CD8-positive, alpha-beta memory T cell (primary cell): ENCODE results near the gene KRTAP1-1. TPM values are rescaled to one million over a fixed set of nuclear protein-coding genes. Genes with fewer than 3 reads are reported as not detected.
"Not testable (repeated sequence)": the region's sequence is repeated elsewhere in the genome, so short reads cannot be mapped to it uniquely, and the experiment has no call there.

Experiments
- CTCF ChIA-PET: fragments of 350-600 bp; sonication (Branson Sonifier 250); formaldehyde crosslinking; loops from one replicate; lab custom pipeline; 2021; ENCODE audit warnings: antibody characterized with exemption; lab: Charles Lee
- POLR2A ChIA-PET: fragments of 350-600 bp; sonication (Branson Sonifier 250); formaldehyde crosslinking; loops from one replicate; lab custom pipeline; 2021; ENCODE audit warnings: antibody characterized with exemption; lab: Charles Lee
- DNase-seq, 5 donors: peaks; one replicate each; pipeline versions ENCODE4 v3.0.0 to v3.0.0-alpha.2; 2020 to 2022; ENCODE audit warnings: mixed read lengths in 1 of 5
- H3K27ac ChIP-seq: one replicate; pipeline ENCODE4 v1.7.0; 2013; ENCODE audit warnings: low read depth, mild to moderate bottlenecking, low read length, moderate library complexity
- H3K27me3 ChIP-seq: 2 replicates; pipeline ENCODE4 v1.7.0; 2013; ENCODE audit warnings: low read length, mild to moderate bottlenecking; ENCODE audit not compliant: insufficient read depth, poor library complexity, severe bottlenecking
- H3K36me3 ChIP-seq: 2 replicates; pipeline ENCODE4 v1.7.0; 2013; ENCODE audit warnings: mild to moderate bottlenecking, low read length, moderate library complexity; ENCODE audit not compliant: insufficient read depth
- H3K4me1 ChIP-seq: 2 replicates; pipeline ENCODE4 v1.7.0; 2013; ENCODE audit warnings: mild to moderate bottlenecking, low read length, moderate library complexity; ENCODE audit not compliant: insufficient read depth
- H3K4me3 ChIP-seq: 2 replicates; pipeline ENCODE4 v1.7.0; 2013; ENCODE audit warnings: mild to moderate bottlenecking, low read length
- H3K9me3 ChIP-seq: 2 replicates; pipeline ENCODE4 v1.7.0; 2013; ENCODE audit warnings: mild to moderate bottlenecking, low read length
- H3K27ac Mint-ChIP-seq, 8 donors: one replicate each; pipeline ENCODE4 v1.8.0; 2020 to 2021; ENCODE audit warnings: mixed read lengths in 8 of 8, mild to moderate bottlenecking in 6 of 8, inconsistent platforms in 3 of 8, moderate library complexity in 3 of 8
- H3K27me3 Mint-ChIP-seq, 2 donors: one replicate each; pipeline ENCODE4 v1.8.0; 2020 to 2021; ENCODE audit warnings: mixed read lengths in 2 of 2, mild to moderate bottlenecking in 1 of 2, moderate library complexity in 1 of 2
- H3K36me3 Mint-ChIP-seq, 3 donors: one replicate each; pipeline ENCODE4 v1.8.0; 2020 to 2021; ENCODE audit warnings: mixed read lengths in 3 of 3, inconsistent platforms in 1 of 3, mild to moderate bottlenecking in 1 of 3
- H3K4me1 Mint-ChIP-seq, 3 donors: one replicate each; pipeline ENCODE4 v1.8.0; 2020 to 2021; ENCODE audit warnings: mixed read lengths in 3 of 3, inconsistent platforms in 1 of 3, mild to moderate bottlenecking in 1 of 3
- H3K4me3 Mint-ChIP-seq, 7 donors: one replicate each; pipeline ENCODE4 v1.8.0; 2020 to 2021; ENCODE audit warnings: mixed read lengths in 7 of 7, mild to moderate bottlenecking in 6 of 7, moderate library complexity in 4 of 7, inconsistent platforms in 2 of 7
- H3K9me3 Mint-ChIP-seq, 5 donors: one replicate each; pipeline ENCODE4 v1.8.0; 2020 to 2022; ENCODE audit warnings: mixed read lengths in 5 of 5, mild to moderate bottlenecking in 3 of 5, moderate library complexity in 2 of 5, inconsistent platforms in 1 of 5
- polyA plus RNA-seq: library from polyadenylated mRNA; unstranded; fragments of 300-500 nt; fragmentation: Illumina TruSeq; gene quantifications from one replicate; pipeline ENCODE4 v1.2.3, GENCODE V29; 2021
- total RNA-seq, 2 experiments: library from RNA; stranded (reverse); gene quantifications; one replicate each; pipeline ENCODE4 v1.2.3, GENCODE V29; 2021

KRTAP1-1 gene
- total and polyA plus RNA-seq, 3 experiments from 2014 or later: not detected

- no peaks in the 10 kb centered on the region for H3K9me3 Mint-ChIP-seq
- H3K27ac ChIP-seq: no peak overlapping the region
- H3K36me3 ChIP-seq: no peaks in the 10 kb centered on the region
- no peak overlapping the region for H3K27ac Mint-ChIP-seq
- H3K9me3 ChIP-seq: no peaks in the 10 kb centered on the region
- H3K36me3 Mint-ChIP-seq: no peaks in the 10 kb centered on the region
- no peaks in the 10 kb centered on the region for H3K4me1 Mint-ChIP-seq
- peaks cover 19 to 53% of the 10 kb centered on the region in 2 donors for H3K27me3 Mint-ChIP-seq
- no peaks in the 10 kb centered on the region for H3K4me1 ChIP-seq
- no peak overlapping the region for H3K4me3 ChIP-seq
- H3K27me3 ChIP-seq: no peaks in the 10 kb centered on the region
- no peak overlapping the region for H3K4me3 Mint-ChIP-seq
- DNase-seq: no peak
- ChIA-PET CTCF (no interaction called here), POLR2A (no interaction called here)
Measured at GRCh38 chr17:41003926-41004325, 37.3 kb downstream of the KRTAP1-1 start.

GRCh38 chr17:41002814-41003213 is 38.4 kb downstream of the KRTAP1-1 start:
- H3K27ac Mint-ChIP-seq: no peak overlapping the region
- no peaks in the 10 kb centered on the region for H3K36me3 Mint-ChIP-seq
- H3K4me3 ChIP-seq: no peak overlapping the region
- no peaks in the 10 kb centered on the region for H3K9me3 ChIP-seq
- ChIA-PET POLR2A (no interaction called here), CTCF (no interaction called here)
- H3K9me3 Mint-ChIP-seq: no peaks in the 10 kb centered on the region
- no peaks in the 10 kb centered on the region for H3K36me3 ChIP-seq
- no peaks in the 10 kb centered on the region for H3K4me1 Mint-ChIP-seq
- H3K4me1 ChIP-seq: no peaks in the 10 kb centered on the region
- DNase-seq: no peak
- H3K27ac ChIP-seq: no peak overlapping the region
- no peaks in the 10 kb centered on the region for H3K27me3 ChIP-seq
- no peak overlapping the region for H3K4me3 Mint-ChIP-seq
- peaks cover 23 to 64% of the 10 kb centered on the region in 2 donors for H3K27me3 Mint-ChIP-seq

GRCh38 chr17:41001795-41002194 is 39.5 kb downstream of the KRTAP1-1 start:
- DNase-seq: no peak
- peaks cover 25 to 75% of the 10 kb centered on the region in 2 donors for H3K27me3 Mint-ChIP-seq
- Histone ChIP-seq H3K27me3 (peaks cover 5% of the 10 kb centered on the region), H3K4me3 (no peak overlapping the region), H3K4me1 (no peaks in the 10 kb centered on the region), H3K9me3 (no peaks in the 10 kb centered on the region), H3K27ac (no peak overlapping the region), H3K36me3 (no peaks in the 10 kb centered on the region)
- no peak overlapping the region for H3K4me3 Mint-ChIP-seq
- H3K36me3 Mint-ChIP-seq: no peaks in the 10 kb centered on the region
- no peak overlapping the region for H3K27ac Mint-ChIP-seq
- H3K4me1 Mint-ChIP-seq: no peaks in the 10 kb centered on the region
- CTCF ChIA-PET: no interaction called here
- no peaks in the 10 kb centered on the region for H3K9me3 Mint-ChIP-seq
- POLR2A ChIA-PET: no interaction called here

GRCh38 chr17:40999563-40999962 is 41.7 kb downstream of the KRTAP1-1 start, which contains the start of gene KRTAP3-2:
Gene KRTAP3-2, minus strand, starts transcription at chr17:40999906. Its CDS starts 53 bp downstream, at chr17:40999853.
- POLR2A ChIA-PET: not testable (repeated sequence)

DNA sequence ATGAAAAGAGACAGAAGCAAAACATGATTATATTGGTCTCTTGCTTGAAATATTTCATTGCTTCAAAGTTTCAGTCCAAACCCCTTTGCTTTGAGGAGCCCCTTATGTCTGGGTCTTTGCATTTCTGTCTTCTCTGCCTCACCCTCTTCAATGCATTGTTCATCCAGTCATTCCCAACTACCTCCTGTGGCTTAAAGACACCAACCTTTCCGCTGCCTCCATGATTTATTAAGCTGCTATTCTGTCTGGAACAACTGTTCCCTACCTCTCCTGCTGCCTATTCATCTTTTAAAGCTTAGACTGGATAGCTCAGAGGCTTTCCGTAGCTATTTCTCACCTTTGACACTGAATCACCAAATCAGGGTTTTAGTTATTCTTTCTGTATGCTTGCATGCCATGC is 43.9 kb downstream of the KRTAP1-1 start:
- POLR2A ChIA-PET: no interaction called here

More at GRCh38 chr17:40999563-40999962, 41.7 kb downstream of the KRTAP1-1 start, which contains the start of gene KRTAP3-2:
- DNase-seq, H3K4me3 Mint-ChIP-seq, H3K9me3 ChIP-seq, H3K4me3 ChIP-seq, H3K27me3 ChIP-seq, H3K36me3 ChIP-seq, H3K4me1 ChIP-seq, H3K27ac Mint-ChIP-seq, H3K4me1 Mint-ChIP-seq, H3K27ac ChIP-seq, H3K36me3 Mint-ChIP-seq, H3K9me3 Mint-ChIP-seq, CTCF ChIA-PET: not testable (repeated sequence)
- peaks cover 27 to 83% of the 10 kb centered on the region in 2 donors for H3K27me3 Mint-ChIP-seq

GRCh38 chr17:40996829-40997228 is 44.4 kb downstream of the KRTAP1-1 start:
- Mint-ChIP-seq H3K27me3 (peaks cover 32 to 84% of the 10 kb centered on the region in 2 donors), H3K4me3 (no peak overlapping the region), H3K4me1 (no peaks in the 10 kb centered on the region), H3K27ac (no peak overlapping the region), H3K36me3 (no peaks in the 10 kb centered on the region), H3K9me3 (no peaks in the 10 kb centered on the region)
- ChIA-PET CTCF (no interaction called here), POLR2A (no interaction called here)
- no peak overlapping the region for H3K27ac ChIP-seq
- H3K27me3 ChIP-seq: peaks cover 5% of the 10 kb centered on the region
- no peaks in the 10 kb centered on the region for H3K4me1 ChIP-seq
- no peak overlapping the region for H3K4me3 ChIP-seq
- no peaks in the 10 kb centered on the region for H3K36me3 ChIP-seq
- no peak for DNase-seq
- H3K9me3 ChIP-seq: no peaks in the 10 kb centered on the region

More for the DNA sequence above, 43.9 kb downstream of the KRTAP1-1 start:
- Mint-ChIP-seq H3K36me3 (no peaks in the 10 kb centered on the region), H3K27ac (no peak overlapping the region), H3K4me1 (no peaks in the 10 kb centered on the region), H3K27me3 (peaks cover 32 to 84% of the 10 kb centered on the region in 2 donors), H3K9me3 (no peaks in the 10 kb centered on the region), H3K4me3 (no peak overlapping the region)
- Histone ChIP-seq H3K27me3 (peaks cover 5% of the 10 kb centered on the region), H3K27ac (no peak overlapping the region), H3K9me3 (no peaks in the 10 kb centered on the region), H3K4me3 (no peak overlapping the region), H3K36me3 (no peaks in the 10 kb centered on the region), H3K4me1 (no peaks in the 10 kb centered on the region)
- no peak for DNase-seq
- CTCF ChIA-PET: interaction anchor here (1.1 kb wide), 1 partner anchor 12 kb away, joined by 3 read pairs; no protein-coding TSS in a partner anchor

GRCh38 chr17:40995116-40995515 is 46.1 kb downstream of the KRTAP1-1 start:
- H3K36me3 Mint-ChIP-seq: no peaks in the 10 kb centered on the region
- Histone ChIP-seq H3K36me3 (no peaks in the 10 kb centered on the region), H3K27ac (no peak overlapping the region), H3K27me3 (peaks cover 5% of the 10 kb centered on the region), H3K4me3 (no peak overlapping the region), H3K4me1 (no peaks in the 10 kb centered on the region), H3K9me3 (no peaks in the 10 kb centered on the region)
- H3K4me1 Mint-ChIP-seq: no peaks in the 10 kb centered on the region
- peaks cover 26 to 82% of the 10 kb centered on the region in 2 donors for H3K27me3 Mint-ChIP-seq
- H3K27ac Mint-ChIP-seq: no peak overlapping the region
- POLR2A ChIA-PET: no interaction called here
- DNase-seq: no peak
- H3K4me3 Mint-ChIP-seq: no peak overlapping the region
- CTCF ChIA-PET: no interaction called here
- H3K9me3 Mint-ChIP-seq: no peaks in the 10 kb centered on the region

DNA sequence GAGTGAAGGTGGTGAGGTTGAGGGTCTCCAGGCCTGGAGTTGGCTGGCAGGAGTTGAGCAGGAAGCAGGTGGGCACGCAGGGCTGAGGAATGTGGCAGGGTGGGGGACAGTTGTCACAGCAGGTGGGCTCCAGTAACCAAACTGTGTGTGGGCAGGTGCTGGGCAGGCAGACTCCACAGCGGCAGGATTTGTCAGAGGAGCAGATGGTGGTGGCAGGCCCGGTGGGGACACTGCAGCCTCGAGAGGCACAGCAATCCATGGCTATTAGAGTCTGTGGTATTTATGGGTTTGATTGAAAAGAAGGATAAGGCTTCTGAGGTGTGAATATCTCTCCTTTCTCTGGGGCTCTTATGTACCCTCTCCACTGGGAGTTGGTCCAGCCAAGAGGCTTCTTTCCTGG is 47.4 kb downstream of the KRTAP1-1 start, which contains the start of gene KRTAP3-3:
Gene KRTAP3-3, minus strand, starts transcription at position 326 of the 400 bp plus-strand sequence. Its CDS starts 67 bp downstream, at position 259.
- Mint-ChIP-seq H3K9me3 (no peaks in the 10 kb centered on the region), H3K27me3 (peaks cover 20 to 75% of the 10 kb centered on the region in 2 donors), H3K36me3 (no peaks in the 10 kb centered on the region), H3K27ac (no peak within 1 kb of the TSS), H3K4me1 (no peaks in the 10 kb centered on the region), H3K4me3 (no peak within 1 kb of the TSS)
- no peak within 1 kb of the TSS for H3K4me3 ChIP-seq
- DNase-seq: no peak
- CTCF ChIA-PET: no interaction called here
- POLR2A ChIA-PET: no interaction called here
- H3K27ac ChIP-seq: no peak within 1 kb of the TSS
- peaks cover 5% of the 10 kb centered on the region for H3K27me3 ChIP-seq
- H3K36me3 ChIP-seq: no peaks in the 10 kb centered on the region
- no peaks in the 10 kb centered on the region for H3K4me1 ChIP-seq
- no peaks in the 10 kb centered on the region for H3K9me3 ChIP-seq
